Stimulated activated CD8-positive, alpha-beta memory T cell treated with anti-CD3 and anti-CD28 coated beads, Interleukin-12 subunit alpha, Interleukin-12 subunit beta, amount 100 ng/mL, for 4 hours (primary cell): ENCODE measurements around the gene PRF1.
A peak's percentile ranks its signal among the peaks of the same experiment; 100 is the strongest.

Experiments
- DNase-seq: peaks from one replicate; pipeline ENCODE4 v3.0.0-alpha.2; 2020; ENCODE audit warnings: low read depth

The PRF1 gene

DNA sequence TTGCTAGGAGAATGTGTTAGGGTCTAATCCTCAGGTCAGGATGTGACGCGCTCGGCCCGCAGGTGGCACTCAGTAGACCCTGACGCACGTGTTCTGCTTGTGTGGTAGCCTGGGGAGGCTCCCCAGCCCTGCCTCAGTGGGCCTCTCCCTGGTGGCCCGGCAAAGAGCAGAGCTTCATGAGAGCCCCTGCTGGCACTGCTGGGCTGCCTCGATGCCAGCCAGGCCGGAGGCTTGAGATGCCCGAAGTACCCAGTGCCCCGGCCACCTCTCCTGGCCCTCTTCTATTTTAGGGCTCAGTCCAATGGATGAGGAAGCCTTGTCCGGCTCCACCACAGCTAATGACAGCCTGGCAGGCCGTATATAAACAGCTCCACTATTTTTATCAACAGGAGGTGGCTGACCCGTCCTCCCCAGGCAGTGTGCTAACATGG lies 42.0 kb downstream of the PRF1 start:
- DNase-seq, result no peak

DNA sequence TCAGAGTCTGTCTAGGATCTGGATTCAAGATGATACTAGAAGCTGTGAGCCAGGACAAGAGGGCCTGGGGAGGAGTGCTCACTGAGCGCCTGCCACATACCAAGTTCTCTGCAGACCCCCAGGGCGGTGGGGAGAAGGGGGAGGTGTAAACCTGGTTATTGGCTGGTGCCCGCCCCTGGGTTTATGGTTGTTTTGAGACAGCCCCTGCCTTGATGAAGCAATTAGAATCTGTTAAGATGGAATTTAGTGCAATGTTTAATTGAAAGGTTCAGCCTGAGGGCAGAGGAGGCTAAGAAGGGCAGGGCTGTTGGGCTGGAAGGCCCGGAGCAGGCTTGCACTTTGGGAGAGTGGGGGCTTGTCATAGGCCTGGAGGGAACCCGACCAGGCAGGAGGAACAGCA lies 42.7 kb downstream of the PRF1 start:
- DNase-seq, result no peak

DNA sequence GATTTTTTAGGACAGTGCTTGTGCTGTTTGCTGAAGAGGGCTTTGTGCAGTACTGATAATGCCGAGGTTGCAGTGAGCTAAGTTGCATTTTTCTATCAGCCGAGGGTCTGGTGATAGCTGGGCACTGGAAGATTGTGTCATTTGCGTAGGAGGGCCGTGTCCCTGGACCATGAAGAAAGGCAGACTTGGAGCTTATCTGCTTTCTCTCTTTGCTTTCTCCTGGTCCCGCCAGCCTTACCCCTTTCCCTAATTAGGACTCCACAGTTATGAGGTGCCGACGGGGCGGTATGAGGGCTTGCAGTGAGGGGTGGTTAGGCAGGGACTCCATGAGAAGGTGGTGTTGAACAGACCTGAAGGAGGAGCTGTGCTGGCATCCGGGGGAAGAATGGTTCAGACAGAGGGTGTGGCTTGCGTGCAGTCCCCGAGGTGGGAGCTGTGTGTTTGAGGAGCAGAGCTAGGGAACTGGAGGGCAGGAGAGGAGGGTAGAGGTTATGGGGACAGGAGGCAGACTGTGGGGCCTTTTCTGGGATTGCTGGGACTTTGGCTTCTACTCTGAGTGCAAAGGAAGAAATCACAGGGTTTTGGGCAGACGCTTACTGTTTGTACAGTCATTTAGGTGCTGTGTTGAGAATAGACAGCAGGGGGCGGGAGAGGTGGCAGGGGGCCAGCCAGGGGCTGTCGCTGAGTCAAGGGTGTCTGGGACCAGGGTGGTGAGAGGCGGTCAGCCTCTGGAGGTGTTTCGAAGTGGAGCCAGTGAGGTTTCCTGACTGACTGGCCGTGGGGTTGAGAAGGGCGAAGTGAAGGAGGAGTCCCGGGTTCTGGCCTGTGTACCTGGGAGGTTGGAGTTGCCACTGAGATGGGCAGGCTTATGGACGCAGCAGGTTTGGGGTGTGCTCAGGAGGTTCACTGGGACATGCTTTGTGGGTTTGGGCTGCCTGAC lies 43.4 kb downstream of the PRF1 start:
- peak; percentile 53 for DNase-seq

DNA sequence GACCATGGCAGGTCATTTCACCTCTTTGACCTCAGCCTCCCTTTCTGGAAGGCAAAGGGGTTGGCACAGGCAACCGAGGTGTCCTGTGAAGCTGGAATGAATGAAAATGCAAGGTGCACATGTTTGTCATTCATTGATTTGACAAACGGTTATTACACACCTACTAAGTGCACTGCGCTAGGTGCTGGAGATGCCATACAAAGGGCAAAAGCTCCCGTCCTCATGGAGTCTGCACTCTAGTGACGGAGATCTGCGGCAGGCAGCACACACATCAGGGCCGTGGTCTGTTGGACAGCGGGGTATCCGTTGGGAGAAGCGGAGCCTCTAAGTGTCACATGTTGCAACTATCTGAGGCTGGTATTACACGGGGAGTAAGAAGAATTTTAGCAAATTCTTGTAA lies 44.2 kb downstream of the PRF1 start:
- no peak for DNase-seq

DNA sequence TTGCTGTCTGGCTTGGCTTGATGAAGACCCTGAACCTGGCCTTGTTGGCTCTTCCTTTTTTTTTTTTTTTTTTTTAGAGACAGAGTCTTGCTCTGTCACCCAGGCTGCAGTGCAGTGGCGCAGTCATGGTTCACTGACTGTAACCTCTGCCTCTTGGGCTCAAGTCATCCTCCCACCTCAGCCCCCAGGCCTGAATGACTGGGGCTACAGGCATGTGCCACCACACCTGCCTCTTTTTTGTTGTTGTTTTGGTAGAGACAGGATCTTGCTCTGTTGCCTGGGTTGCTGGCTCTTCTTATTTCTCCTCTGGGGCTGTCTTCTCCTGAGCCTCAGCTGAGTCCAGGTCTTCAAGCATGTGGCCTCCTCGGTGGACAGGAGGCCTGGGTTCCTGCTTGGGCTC lies 44.7 kb downstream of the PRF1 start:
- DNase-seq, result no peak

DNA sequence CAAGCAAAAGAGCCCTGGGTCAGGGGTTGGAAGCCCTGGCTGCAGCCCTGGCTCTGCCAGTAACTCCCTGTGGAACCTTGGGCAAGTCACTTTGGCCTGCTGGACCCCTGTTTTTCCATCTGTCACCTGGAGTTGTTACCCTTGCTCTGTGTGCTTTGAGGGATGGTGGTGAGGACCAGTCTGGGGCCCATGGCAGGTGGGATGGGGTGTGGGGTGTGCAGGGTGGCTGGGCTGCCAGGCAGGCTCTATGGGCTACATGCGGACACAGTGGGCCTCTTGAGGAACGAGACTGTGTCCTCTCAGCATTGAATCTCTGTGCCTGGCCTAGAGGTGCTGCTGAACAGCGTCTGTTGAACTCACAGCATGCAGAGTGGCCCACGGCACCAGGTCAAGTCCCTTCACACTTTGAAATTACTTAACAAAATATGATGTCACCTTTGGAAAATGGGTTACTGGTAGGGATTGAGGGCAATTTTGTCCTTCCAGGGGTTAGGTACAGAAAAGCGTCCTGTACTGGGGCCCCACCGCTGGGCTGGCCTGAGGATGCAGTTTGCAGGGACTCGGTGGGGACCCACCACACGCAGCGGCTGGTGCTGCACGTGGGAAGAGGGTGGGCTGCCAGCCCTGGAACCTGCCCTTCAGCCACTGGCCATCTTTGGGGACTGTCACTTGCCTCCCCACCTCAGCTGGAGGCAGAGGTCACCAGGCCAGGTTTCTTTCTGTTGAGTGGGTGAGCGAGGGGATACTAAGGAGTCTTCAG lies 45.3 kb downstream of the PRF1 start:
- no peak for DNase-seq

DNA sequence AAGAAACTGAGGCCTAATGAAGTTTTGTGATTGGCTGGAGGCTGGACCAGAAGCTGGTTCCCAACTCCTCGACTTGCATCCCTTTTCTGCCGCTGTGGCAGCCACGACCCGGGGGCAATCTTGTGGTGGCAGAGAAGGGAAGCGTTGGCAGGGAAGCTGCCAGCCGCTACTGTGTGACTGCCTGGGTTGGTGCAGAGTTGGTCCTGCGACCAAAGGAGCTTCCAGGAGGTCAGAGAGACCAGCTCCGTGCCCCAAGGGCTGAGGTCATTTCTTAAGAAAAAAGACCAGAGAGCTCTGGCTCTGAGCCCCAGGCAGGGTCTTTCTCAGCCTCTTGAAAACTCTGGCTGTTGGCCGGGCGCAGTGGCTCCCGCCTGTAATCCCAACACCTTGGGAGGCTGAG lies 47.2 kb downstream of the PRF1 start:
- no peak for DNase-seq

DNA sequence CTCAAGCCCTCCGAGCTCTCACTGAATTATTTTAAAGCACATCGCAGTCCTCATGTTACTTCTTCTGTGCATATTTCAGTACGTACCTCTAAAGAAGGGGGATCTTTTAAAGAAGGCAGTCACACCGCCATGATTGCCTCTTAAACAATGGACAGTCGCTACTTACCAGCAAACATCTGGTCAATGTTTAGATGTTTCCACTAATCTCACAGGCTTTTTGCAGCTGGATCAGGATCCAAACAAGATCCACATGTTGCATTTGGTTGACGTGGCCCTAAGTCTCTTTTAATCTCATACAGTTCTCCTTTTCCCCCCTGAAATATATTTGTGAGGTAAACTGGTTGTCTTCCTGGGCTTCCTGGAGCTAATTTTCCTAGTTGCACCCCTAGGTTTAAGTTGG lies 50.0 kb downstream of the PRF1 start:
- DNase-seq, result no peak

DNA sequence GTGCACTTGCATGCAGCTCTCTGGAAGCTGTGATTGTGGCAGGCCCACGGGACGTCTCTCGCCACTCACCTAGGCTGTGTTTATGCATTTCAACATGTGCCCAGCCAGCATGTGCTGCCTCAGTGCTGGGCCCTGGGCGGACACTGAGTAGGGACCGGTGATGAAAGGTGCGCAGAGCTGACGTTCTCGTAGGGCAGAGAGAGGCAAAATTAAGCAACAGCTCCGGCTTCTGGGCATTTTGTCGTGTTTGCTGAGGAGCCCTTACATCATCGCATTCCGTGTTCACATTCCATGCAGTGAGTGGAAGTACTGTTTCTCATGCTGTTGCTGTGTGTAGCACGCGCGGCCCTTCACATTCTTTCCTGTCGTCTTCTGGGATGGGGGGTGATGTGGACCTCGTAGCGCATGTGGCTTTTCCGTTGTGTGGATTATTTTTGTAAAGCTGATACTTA lies 50.5 kb downstream of the PRF1 start:
- DNase-seq, result no peak

DNA sequence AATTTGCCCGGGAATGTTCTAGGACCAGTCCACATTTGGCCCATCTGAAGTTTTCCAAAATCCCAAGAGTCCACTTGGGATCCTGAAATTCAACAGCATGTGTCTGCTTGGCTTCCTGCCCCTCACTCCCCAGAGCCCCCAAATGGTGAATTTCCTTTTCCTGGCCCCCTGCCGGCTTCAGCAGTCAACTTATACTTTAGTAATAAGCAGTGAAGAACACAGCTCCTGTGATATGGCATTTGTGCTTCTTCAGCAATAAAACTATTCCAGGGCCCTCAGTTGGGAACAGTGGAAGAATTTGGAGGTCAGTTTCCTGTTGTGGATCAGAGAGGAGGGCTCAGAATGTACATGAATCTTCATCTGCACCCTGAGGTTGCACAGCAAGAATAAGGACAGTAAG lies 51.1 kb downstream of the PRF1 start:
- no peak for DNase-seq

DNA sequence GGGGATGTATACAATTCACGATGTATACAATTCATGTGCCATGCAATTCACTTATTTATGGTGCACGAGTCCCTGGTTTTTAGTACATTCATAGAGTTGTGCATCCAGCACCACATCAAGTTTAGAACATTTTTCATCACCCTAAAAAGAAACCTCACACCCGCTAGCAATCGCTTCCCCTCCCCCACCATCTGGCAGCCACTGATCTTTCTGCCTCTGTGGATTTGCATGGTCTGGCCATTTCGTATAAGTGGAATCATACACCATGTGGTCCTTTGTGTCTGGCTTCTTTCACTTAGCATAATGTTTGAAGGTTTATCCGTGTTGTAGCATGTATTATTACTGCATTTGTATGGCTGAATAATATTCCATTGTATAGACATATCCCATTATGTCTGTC lies 52.1 kb downstream of the PRF1 start:
- DNase-seq, result no peak

DNA sequence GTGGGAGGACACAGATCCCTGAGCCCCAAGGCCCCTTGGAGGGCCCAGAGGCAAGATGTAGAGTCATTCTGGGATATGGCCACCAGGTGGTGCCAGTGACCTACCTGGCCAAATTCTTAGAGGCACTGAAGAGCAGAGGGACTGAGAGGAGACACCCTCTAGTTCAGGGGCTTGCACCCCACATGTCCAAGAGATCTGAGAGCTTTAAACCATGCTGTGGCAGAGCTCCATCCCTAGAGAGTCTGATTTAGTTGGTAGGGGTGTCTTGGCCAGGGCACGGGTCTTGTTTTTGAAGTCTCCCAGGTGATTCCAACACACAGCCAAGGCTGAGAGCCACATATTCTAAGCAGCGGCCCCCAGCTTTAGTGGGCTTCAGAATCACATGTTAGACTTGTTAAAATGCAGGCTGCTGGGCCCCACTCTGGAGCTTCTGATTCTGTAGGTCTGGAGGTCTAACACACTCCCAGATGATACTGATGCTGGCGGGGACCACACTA lies 52.5 kb downstream of the PRF1 start:
- peak; percentile 56 for DNase-seq

DNA sequence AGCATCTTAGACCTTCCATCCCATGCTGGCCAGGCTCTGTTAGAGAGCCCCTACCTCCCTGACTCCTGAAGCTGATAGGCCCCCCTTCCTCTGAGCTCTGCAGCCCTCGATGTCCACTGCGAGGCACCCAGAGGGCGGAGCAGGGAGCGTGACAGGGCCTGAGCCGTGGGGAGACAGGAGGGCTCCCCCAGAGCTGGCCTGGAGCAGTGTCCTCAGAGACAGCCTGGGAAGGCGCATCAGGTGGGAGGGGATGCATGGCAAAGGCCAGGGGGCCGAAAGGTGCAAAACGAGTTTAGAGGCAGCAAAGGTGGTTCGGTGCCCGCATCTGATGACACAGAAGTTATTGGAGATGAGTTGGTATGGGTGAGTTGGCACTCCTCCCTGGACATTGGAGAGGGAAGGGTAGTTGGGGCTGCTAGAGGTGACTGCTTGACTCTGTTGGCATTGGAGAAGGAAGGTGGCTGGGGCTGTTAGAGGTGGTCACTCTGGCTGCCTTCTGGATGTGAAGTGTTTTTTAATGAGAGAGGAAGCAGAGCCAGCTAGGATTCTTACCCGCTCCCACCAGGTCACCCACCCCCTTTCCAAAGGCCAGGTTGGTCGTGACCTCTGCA lies 53.1 kb downstream of the PRF1 start:
- no peak for DNase-seq
